GM18511 (cell line): ENCODE data around the gene MYOM1.
"Not testable (repeated sequence)": the region's sequence is repeated elsewhere in the genome, so short reads cannot be mapped to it uniquely, and the experiment has no call there.

Source experiments
- ATAC-seq: cut with Tn5 transposase; IDR thresholded peaks from one replicate; pipeline ENCODE4 v1.9.1; 2021; ENCODE audit warnings: mild to moderate bottlenecking, moderate library complexity; ENCODE audit not compliant: unreplicated experiment

MYOM1 gene

DNA sequence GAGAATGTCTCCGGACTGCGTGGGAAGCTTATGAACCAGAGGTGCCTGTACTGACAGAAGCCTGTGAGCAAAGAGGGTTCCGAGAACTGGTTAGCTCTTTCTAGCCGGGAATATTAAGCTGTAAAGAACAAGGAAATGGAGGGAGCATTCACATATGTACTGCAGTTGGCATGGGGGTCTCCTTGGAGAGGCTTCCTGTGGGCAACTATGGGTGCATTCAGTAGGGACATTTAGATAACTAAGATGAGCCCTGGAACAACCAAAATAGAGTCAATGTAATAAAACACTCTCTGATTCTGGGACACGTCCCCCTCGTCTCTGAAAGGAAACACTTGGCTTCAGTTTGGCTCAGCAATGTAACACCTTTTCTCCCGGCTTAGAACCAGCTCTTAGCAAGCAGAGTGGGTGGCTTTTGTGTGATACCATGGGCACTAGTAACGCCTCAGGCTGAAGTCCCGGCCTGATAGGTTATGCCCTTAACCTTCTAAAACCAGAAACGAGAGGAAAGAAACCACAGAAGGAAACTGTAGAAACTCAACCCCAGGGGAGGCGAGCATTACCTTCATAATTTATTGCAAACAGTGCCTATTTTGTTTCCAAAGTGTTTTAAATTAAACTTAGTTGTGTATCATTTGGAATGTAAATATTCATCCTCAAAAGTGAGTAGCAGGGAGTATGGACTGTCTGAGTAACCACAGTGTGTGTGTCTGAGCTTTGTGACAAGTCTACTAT is 158.0 kb downstream of the MYOM1 start:
- peak; percentile 59 for ATAC-seq

DNA sequence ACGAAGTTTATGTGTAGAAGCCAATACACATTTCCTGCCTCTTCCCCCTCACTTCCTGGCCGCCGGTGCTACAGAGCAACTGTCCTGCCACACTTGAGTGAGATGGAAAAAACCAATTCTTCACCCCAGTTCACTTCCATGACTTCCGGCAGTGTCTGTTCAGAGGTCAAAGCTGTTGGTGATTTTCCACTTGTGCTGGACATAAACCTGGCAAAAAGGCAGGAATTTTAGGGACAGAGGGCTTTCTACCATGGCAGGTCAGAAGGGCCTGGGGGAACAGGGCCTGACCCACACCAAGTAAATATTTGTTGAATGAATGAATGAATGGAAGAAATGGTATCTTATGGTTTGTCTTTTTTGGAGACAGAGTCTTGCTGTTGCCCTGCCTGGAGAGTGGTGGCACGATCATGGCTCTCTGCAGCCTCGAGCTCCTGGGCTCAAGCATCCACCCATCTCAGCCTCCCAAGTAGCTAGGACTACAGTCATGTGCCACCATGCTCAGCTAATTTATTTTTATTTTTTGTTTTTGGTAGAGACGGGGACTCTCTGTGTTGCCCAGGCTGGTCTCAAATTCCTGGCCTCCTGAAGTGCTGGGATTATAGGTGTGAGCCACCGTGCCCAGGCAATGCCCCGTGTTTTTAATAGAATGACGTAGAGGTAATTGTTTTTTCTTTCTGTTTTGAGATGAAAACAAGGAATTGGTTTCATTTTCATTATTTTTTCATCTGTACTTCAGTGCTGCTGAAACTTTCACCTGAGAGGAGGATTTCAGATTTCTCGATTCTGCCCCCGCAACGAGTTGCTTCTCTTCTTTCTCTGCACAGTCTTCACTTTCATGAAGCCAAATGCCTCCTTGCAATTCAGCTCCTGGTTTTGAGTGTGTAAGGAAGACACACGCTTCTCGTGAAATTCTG is 158.8 kb downstream of the MYOM1 start:
- ATAC-seq, result no peak

DNA sequence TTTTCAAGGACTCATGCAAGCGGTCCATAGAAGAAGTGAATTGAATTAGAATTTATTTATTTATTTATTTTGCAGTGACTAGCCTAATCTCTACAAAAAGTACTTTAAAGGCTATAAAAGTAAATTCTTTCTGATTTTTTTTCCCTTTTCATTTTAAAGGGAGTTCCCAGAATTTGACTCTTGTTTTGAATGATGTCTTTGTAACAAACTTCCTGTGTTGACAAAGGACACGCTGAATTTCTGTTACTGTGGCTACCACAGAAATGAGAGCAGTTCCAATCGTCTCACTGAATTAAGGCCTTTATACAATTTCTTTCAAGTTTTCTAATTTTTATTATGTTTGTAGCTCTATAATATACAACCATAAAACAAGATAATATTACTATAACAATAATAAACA is 160.5 kb downstream of the MYOM1 start:
- ATAC-seq, result no peak

DNA sequence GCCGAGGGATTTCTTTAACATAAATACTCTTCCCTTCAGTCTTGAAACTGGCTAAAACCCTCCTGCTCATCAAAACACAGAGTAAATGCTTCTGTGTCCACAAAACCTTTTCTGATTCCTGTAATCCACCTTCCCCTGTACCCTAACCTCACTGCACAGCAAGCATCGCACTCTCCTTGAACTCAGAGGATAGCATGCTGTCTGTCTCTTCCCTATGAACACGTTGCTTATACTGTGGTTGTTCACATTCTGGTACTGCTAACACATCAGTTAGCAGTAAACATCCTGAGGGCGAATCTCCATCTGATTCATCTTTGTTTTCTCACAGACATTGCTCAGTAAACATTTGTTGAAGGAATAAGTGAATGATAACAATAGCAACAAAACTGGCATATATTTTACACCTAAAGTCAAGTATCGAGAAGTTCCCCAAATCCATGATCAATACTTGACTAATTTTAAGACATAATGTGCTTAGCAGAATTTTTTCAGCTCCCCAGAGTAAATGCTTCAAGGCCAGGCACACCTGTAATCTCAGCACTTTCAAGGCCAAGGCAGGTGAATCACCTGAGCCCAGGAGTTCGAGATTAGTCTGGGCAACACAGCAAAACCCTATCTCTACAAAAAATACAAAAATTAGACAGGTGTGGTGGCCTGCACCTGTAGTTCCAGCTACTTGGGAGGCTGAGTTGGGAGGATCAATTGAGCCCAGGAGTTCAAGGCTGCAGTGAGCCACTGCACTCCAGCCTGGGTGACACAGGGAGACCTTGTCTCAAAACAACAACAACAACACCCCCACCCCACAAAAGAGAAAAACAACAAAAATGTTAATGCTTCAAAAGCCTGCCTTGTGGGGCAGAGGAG is 161.2 kb downstream of the MYOM1 start:
- ATAC-seq, result no peak

DNA sequence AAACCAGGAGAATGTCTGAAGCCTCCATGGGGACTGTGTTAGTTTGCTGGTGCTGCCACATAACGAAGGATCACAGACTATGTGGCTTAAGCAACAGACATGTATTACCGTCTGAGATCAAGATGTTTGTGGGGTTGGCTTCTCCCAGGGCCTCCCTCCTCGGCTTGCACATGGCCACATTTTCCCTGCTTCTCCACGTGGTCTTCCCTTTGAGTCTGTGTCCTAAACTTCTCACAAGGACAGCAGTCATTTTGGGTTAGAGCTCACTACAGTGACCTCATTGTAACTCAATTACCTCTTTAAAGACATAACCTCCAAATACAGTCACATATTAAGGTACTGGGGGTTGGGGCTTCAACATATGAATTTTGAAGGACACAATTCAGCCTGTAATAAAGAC is 162.2 kb downstream of the MYOM1 start:
- ATAC-seq, result no peak

DNA sequence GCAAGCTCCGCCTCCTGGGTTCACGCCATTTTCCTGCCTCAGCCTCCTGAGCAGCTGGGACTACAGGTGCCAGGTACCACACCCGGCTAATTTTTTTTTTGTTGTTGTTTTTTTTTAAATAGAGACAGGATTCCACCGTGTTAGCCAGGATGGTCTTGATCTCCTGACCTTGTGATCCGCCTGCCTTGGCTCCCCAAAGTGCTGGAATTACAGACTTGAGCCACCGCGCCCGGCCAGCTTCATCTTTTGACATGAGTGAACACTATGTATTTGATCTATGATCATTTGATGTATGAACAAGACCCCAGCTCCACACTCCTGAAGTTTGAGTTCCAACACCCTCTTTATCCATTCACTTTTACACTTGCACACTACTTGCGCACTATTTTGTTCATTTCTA is 163.5 kb downstream of the MYOM1 start:
- no peak for ATAC-seq

DNA sequence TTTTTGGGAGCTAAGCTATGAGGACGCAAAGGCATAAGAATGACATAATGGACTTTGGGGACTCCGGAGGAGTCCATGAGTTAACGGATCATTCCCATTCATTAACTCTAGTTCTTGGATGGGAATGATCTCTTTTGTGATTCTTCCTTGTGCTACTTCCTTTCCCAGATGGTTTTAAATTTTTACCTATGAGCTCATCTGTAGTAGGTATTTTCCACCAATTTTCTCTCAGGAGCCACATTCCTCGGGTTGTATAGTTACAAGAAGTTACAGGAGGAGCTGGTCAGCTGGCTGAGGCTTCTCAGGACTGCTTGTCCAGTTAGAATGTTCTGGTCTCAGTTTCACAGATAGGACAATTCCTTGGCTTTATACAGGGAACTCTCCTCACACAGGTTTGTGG is 164.0 kb downstream of the MYOM1 start:
- no peak for ATAC-seq

DNA sequence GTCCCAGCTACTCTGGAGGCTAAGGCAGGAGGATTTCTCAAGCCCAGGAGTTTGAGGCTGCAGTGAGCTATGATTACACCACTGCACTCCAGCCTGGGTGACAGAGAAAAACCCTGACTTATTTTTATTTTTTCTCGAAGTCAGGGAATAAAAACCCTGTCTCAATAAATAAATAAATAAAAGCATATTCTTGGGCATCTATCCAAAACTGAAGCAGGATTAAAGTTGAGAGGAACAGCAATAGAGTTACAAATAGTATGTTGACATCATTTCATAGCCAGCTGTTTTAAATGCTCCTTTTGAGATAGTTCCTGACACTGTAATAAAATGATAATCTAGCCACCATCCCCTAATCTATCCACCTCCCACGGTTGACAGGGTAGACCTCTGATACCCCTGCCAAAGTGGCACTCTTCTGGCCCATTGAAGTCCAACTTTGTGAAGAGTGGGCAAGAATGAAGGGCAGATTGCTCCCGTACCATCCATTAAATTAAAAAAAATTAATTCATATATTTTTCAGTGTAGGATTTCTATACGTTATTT is 164.5 kb downstream of the MYOM1 start:
- no peak for ATAC-seq

DNA sequence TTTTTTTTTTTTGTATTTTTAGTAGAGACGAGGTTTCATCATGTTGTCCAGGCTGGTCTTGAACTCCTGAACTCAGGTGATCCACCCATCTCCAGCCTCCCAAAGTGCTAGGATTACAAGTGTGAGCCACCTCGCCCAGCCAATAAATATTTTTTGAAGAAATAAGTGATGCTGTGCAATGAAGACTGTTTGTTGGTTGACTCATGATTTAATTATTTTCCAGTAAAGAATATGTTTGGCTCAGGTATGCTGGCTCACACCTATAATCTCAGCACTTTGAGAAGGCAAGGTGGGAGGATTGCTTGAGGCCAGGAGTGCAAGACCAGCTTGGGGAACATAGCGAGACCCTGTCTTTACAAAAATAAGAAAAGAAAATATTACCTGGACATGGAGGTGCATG is 165.0 kb downstream of the MYOM1 start:
- no peak for ATAC-seq

DNA sequence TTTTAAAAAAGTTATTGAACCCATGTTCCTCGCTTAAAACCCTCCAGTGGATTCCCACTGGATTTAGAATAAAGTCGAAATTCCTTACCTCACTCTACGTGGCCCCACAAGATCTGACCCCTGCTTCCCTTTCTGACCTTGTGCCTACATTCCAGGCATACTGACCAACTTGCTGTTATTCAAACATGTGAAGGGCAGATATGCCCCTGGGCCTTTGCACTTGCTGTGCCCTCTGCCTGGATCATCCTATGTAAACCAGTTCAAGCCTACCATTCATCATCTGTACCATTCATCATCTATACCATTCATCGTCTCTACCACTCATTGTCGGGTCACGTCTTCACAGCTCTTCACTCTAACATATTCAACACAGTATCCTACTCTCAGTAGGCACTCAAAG is 165.6 kb downstream of the MYOM1 start:
- ATAC-seq, result no peak

DNA sequence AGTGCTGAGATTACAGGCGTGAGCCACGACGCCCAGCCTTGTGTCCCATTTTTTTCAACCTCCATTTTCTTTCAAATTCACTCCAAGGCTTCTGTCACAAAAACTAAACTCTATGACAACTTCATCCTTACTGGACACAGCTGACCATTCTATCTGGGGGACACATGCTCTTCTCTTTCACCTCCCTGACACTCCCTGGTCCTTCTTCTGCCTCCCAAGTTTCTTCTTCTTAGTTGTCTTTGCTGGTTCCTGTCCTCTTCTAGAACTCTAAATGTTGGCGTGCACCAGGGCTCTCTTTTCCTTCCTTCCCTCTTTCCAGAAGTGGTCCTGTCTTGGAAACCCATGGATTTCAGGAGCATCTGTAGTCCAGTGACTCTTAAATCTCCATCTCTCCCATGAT is 166.7 kb downstream of the MYOM1 start:
- ATAC-seq, result no peak

DNA sequence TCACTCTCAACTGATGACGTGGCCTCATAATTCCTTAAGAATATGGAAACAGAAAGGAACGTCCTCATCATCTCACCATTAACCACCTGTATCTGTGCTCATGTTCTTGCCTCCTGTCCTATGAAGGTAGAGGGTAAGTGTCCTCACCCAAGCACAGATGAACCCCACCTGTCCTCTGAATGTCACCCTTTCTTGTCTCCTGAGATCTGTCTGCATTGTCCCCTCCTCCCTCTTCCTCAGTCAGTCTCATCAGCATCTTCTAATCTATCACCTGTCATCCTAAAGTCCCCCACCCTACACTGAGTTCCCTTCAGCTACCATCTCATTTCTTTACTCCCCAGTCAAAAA is 167.4 kb downstream of the MYOM1 start:
- ATAC-seq, result no peak

DNA sequence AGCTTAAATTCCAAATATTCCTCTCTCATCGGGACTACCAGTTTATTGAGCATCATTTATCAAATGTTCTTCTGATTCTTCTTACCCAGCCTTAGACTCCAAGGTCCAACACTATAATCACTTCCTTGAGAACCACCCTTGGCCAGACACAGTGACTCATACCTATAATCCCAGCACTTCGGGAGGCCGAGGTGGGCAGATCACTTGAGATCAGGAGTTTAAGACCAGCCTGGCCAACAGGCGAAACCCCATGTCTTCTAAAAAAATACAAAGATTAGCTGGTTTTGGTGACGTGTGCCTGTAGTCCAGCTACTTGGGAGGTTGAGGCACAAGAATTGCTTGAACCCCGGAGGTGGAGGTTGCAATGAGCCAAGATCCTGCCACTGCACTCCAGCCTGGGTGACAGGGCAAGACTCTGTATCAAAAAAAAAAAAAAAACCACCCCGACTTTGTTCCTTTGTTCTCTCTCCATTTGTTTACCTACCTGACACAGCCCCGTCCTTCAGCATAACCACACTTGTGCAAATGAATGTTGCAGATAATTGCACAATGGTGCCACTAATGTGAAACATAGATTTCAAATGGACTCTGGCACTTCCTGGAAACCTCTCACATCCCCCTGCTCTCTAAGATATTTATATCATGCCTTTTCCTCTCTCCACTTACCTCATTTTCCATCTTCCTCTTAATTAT is 167.9 kb downstream of the MYOM1 start:
- ATAC-seq, result no peak

DNA sequence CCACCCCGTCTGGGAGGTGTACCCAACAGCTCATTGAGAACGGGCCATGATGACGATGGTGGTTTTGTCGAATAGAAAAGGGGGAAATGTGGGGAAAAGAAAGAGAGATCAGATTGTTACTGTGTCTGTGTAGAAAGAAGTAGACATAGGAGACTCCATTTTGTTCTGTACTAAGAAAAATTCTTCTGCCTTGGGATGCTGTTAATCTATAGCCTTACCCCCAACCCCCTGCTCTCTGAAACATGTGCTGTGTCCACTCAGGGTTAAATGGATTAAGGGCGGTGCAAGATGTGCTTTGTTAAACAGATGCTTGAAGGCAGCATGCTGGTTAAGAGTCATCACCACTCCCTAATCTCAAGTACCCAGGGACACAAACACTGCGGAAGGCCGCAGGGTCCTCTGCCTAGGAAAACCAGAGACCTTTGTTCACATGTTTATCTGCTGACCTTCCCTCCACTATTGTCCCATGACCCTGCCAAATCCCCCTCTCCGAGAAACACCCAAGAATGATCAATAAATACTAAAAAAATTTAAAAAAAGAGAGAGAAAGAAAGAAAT is 169.8 kb downstream of the MYOM1 start:
- ATAC-seq, result not testable (repeated sequence)

DNA sequence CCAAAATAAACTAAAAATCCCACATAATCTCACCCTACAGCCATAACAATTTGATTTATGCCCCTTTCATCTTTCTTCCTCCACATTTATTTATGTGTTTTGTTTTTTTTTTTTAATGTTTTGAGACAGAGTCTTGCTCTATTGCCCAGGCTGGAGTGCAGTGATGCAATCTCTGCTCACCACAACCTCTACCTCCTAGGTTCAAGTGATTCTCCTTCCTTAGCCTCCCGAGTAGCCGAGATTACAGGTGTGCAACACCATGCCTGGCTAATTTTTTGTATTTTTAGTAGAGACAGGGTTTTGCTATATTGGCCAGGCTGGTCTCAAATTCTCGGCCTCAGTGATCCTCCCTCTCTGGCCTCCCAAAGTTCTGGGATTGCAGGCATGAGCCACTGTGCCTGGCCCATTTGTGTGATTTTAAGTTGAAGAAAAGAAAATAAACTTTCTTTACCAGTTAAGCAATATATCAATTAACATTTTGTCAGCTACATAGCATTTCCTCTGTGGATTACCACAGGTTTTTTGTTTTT is 170.9 kb downstream of the MYOM1 start:
- no peak for ATAC-seq

DNA sequence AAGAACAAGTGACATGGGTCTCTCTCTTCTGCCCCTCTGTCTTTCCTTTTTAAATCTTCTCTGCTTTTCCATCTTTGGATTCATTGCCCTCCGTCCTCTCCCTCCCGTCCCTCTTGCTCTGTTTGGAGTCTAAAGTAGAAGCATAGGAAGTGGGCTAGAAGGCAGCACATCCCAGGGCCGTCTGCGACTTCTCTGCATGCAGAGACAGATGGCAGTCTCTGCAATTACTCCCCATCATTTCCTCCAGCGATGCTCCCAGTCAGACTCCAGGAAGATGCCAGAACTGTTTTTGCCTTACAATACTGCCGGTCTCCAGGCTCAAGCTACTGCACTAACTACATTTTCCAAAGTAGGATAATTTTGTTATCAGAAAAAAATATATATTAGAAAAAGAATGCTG is 171.6 kb downstream of the MYOM1 start:
- ATAC-seq, result no peak

DNA sequence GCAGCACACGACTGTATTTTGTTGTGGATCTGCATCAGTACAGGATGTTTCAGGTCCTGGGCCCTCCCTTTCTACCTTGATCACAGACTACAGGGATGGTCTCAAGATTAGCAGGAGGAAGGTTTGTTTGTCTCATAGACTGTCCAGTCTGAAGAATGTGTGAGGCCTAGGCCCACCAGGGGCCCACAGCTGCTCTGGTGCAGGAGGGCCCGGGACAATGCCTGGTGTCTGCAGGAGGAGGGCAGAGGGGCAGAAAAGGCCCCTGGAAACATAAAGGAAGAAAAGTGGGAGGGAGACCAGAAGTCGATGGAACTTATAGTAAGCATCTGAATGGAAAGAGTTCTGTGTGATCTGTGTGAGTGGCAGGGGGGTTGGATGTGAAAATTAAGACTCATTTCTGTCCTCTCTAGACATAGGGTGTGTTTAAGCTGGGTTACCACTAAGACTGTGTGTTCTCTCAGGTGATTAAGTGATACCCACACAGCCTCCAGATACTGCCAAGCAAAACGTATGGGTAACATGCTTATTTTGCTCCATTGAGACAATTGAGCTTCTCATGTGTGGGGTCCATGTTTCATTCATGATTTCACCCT is 173.5 kb downstream of the MYOM1 start:
- no peak for ATAC-seq

DNA sequence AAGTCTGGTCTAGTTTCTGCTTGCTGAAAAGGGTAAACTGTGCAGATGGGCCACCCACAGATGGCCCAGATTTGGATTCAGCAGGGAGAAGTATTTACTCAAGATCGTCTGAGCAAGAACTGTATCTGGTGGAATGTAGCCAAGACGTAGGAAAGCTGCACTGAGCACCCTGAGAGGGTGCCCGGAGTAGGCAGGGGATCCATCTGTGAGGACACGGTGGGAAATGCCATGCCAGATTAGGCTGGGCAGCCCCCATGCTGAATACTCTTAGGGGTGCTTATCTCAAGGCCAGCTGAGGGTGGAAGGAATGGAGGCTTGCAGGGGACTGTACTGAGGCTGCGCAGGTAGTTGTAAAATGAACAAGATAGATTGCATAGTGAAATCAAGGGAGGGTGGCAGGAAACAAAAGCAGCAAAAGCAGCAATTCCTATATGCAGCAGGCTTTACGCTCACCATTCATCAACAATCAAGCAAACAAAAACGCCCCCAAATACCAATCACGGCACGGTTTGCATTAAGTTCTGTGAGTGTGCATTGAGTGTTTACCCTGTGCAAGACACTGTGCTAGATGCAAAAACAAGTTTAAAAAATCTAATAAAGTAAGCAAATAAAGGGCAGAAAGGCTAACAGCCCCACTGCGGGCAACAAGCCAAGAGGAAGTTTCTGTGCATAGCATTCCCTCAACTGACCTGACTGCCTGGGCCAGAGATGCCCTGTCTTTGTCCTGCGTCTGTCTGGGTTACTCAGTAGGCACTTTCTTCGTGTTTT is 174.7 kb downstream of the MYOM1 start:
- no peak for ATAC-seq

DNA sequence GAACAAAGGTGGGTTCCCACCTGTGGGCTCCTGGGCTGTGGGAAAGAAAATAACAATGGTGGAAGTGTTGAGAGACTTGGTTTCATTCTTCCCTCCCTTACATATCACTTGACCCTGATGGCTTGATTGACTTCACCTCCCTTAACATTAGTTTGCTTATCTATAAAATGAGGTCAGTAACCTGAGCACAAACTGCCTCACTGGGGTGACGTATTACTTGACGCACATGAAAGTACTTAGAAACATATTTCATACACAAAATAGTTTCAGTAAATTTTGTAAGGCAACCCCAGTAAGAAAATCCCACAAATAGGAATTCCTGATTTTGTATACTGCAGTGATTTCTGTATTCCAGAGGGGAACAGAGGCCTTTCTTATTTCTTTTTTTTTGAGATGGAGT is 177.4 kb downstream of the MYOM1 start:
- no peak for ATAC-seq
